ENCODE results near the gene PLPPR1. TPM values are rescaled to one million over a fixed set of nuclear protein-coding genes. Genes with fewer than 3 reads are reported as not detected.

Gene PLPPR1
- total and polyA plus RNA-seq, 10 donors = not detected

- Histone ChIP-seq H3K4me1 (no peaks in the 10 kb centered on the region), H3K36me3 (no peaks in the 10 kb centered on the region), H3K27me3 (replicated peaks in 1 of 7) (no peaks in the 10 kb centered on the region), H3K9me3 (no peaks in the 10 kb centered on the region), H3K4me3 (no peak overlapping the region), H3K27ac (no peak overlapping the region)
- DNase-seq = no peak
- intact Hi-C loops (cut with DNase I; ENCODE audit: low total_unique reads) = no loop called here
- TF ChIP-seq CTCF (IDR thresholded peaks at IDR 0.05 in 8 of 11, conservative IDR thresholded peaks at IDR 0.05 in 3 of 11) = no peak
These were observed 271.4 kb downstream of the PLPPR1 start for GRCh38 chr9:101299901-101300300.

- intact Hi-C loops (cut with DNase I; ENCODE audit: low total_unique reads) = no loop called here
- Histone ChIP-seq H3K27ac (no peak overlapping the region), H3K4me1 (no peaks in the 10 kb centered on the region), H3K27me3 (replicated peaks in 1 of 7) (peaks cover 0 to 7% (median 0%) of the 10 kb centered on the region in 7 donors), H3K9me3 (no peaks in the 10 kb centered on the region), H3K36me3 (no peaks in the 10 kb centered on the region), H3K4me3 (no peak overlapping the region)
- WGBS, 5 donors = 54 to 76% (median 67%) methylated on average over 3 of the region's 3 CpGs
- TF ChIP-seq POLR2AphosphoS5 (IDR thresholded peaks at IDR 0.05) = no peak
- no peak for TF ChIP-seq CTCF (IDR thresholded peaks at IDR 0.05 in 8 of 11, conservative IDR thresholded peaks at IDR 0.05 in 3 of 11)
- TF ChIP-seq POLR2A (IDR thresholded peaks at IDR 0.05) = no peak
- no peak for DNase-seq
These were observed 278.5 kb downstream of the PLPPR1 start for GRCh38 chr9:101307051-101307450.

- TF ChIP-seq POLR2A (IDR thresholded peaks at IDR 0.05) = no peak
- TF ChIP-seq POLR2AphosphoS5 (IDR thresholded peaks at IDR 0.05) = no peak
- TF ChIP-seq CTCF (IDR thresholded peaks at IDR 0.05 in 8 of 11, conservative IDR thresholded peaks at IDR 0.05 in 3 of 11) = no peak
- H3K27me3 ChIP-seq (replicated peaks in 1 of 7) = peaks cover 0 to 7% (median 0%) of the 10 kb centered on the region in 7 donors
- H3K4me1 ChIP-seq = no peaks in the 10 kb centered on the region
- no peak overlapping the region for H3K27ac ChIP-seq
- intact Hi-C loops (cut with DNase I; ENCODE audit: low total_unique reads) = no loop called here
- no peaks in the 10 kb centered on the region for H3K9me3 ChIP-seq
- no peak overlapping the region for H3K4me3 ChIP-seq
- no peak for DNase-seq
- no peaks in the 10 kb centered on the region for H3K36me3 ChIP-seq
- WGBS, 5 donors = 46 to 73% (median 69%) methylated on average over 3 of the region's 3 CpGs
These were observed 279.1 kb downstream of the PLPPR1 start for GRCh38 chr9:101307524-101308213.

- WGBS, 5 donors = 59 to 77% (median 76%) methylated on average over 8 of the region's 8 CpGs
- no peak for DNase-seq
- H3K27me3 ChIP-seq (replicated peaks in 1 of 7) = peaks cover 0 to 7% (median 0%) of the 10 kb centered on the region in 7 donors
- no peak overlapping the region for H3K4me3 ChIP-seq
- TF ChIP-seq POLR2A (IDR thresholded peaks at IDR 0.05) = no peak
- no peak for TF ChIP-seq POLR2AphosphoS5 (IDR thresholded peaks at IDR 0.05)
- no peak for TF ChIP-seq CTCF (IDR thresholded peaks at IDR 0.05 in 8 of 11, conservative IDR thresholded peaks at IDR 0.05 in 3 of 11)
- H3K9me3 ChIP-seq = no peaks in the 10 kb centered on the region
- intact Hi-C loops (cut with DNase I; ENCODE audit: low total_unique reads) = no loop called here
- no peak overlapping the region for H3K27ac ChIP-seq
- H3K36me3 ChIP-seq = no peaks in the 10 kb centered on the region
- no peaks in the 10 kb centered on the region for H3K4me1 ChIP-seq
These were observed 280.6 kb downstream of the PLPPR1 start for GRCh38 chr9:101309139-101309538.
